ENCODE measurements around the gene CRYAA. TPM values are rescaled to one million over a fixed set of nuclear protein-coding genes. Genes with fewer than 3 reads are reported as not detected.
A peak's percentile ranks its signal among the peaks of the same experiment; 100 is the strongest.
"Not testable (repeated sequence)": the region's sequence is repeated elsewhere in the genome, so short reads cannot be mapped to it uniquely, and the experiment has no call there.

Gene CRYAA
- total RNA-seq, 1 experiment from 2014 or later = not detected

- not testable (repeated sequence) for H3K9me3 Mint-ChIP-seq (ENCODE audit: low read depth, unreplicated experiment)
Measured at GRCh38 chr21:43161826-43162707, 6.7 kb upstream of the CRYAA start.

DNA sequence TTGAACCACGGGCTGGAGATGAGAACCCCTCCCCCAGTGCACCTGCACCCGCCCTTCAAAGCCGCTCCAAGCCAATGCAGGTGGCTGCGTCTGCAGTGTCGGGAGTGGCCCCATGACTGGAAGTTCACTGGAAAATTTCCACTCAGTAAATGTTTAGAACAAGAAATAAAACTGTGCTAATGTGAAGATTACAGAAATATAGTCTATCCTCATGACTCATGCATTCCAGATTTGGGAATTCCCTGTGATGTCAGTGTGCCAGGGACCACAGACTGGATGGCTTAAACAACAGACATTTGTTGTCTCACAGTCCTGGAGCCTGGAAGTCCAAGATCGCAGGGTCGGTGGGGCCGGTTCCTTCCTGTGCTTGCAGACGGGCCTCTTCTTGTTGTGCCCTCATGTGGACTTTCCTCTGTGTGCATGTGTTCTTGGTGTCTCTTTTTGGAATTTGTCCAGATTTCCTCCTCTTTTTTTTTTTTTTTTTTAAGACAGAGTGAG lies 6.1 kb upstream of the CRYAA start:
- not testable (repeated sequence) for H3K9me3 Mint-ChIP-seq (ENCODE audit: low read depth, unreplicated experiment)

More at GRCh38 chr21:43161826-43162707, 6.7 kb upstream of the CRYAA start:
- intact Hi-C loops (cut with micrococcal nuclease; ENCODE audit: unreplicated experiment); H3K4me3 Mint-ChIP-seq (ENCODE audit: low read depth, unreplicated experiment); H3K36me3 Mint-ChIP-seq (ENCODE audit: insufficient read depth, unreplicated experiment); H3K4me1 Mint-ChIP-seq (ENCODE audit: low read depth, unreplicated experiment); H3K27me3 Mint-ChIP-seq (ENCODE audit: unreplicated experiment); DNase-seq; H3K27ac Mint-ChIP-seq (ENCODE audit: unreplicated experiment); CTCF ChIA-PET: not testable (repeated sequence)
- TSS peak; percentile 94 for BruUV-seq (replicated peaks)

GRCh38 chr21:43164823-43165222 lies 4.0 kb upstream of the CRYAA start:
- H3K27me3 Mint-ChIP-seq (ENCODE audit: unreplicated experiment); CTCF ChIA-PET; intact Hi-C loops (cut with micrococcal nuclease; ENCODE audit: unreplicated experiment); H3K4me1 Mint-ChIP-seq (ENCODE audit: low read depth, unreplicated experiment); H3K4me3 Mint-ChIP-seq (ENCODE audit: low read depth, unreplicated experiment); H3K27ac Mint-ChIP-seq (ENCODE audit: unreplicated experiment); BruUV-seq (replicated peaks); DNase-seq; H3K9me3 Mint-ChIP-seq (ENCODE audit: low read depth, unreplicated experiment); H3K36me3 Mint-ChIP-seq (ENCODE audit: insufficient read depth, unreplicated experiment): not testable (repeated sequence)

More for the DNA sequence above, 6.1 kb upstream of the CRYAA start:
- H3K27ac Mint-ChIP-seq (ENCODE audit: unreplicated experiment); DNase-seq; BruUV-seq (replicated peaks); intact Hi-C loops (cut with micrococcal nuclease; ENCODE audit: unreplicated experiment); CTCF ChIA-PET; H3K4me3 Mint-ChIP-seq (ENCODE audit: low read depth, unreplicated experiment); H3K4me1 Mint-ChIP-seq (ENCODE audit: low read depth, unreplicated experiment); H3K27me3 Mint-ChIP-seq (ENCODE audit: unreplicated experiment); H3K36me3 Mint-ChIP-seq (ENCODE audit: insufficient read depth, unreplicated experiment): not testable (repeated sequence)

DNA sequence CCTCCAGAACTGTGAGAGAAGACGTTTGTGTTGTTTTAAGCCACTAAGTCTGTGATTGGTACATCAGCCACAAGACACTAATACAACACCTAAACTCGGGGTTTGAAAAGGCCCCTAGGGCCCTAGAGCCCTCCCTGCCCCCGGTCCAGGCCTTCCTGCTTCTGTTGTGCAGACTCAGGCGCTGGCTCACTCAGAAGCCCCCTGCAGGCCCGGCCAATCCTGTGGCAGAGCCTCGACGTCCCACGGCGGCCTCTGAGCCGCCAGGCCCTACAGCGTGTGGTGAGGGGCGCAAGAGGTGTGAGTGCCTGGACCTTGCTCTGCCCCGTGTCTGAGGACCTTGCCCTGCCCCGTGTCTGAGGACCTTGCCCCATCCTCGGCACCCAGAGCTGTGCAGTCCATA lies 3.1 kb upstream of the CRYAA start:
- H3K4me3 Mint-ChIP-seq (ENCODE audit: low read depth, unreplicated experiment); H3K36me3 Mint-ChIP-seq (ENCODE audit: insufficient read depth, unreplicated experiment); BruUV-seq (replicated peaks); H3K4me1 Mint-ChIP-seq (ENCODE audit: low read depth, unreplicated experiment); H3K27me3 Mint-ChIP-seq (ENCODE audit: unreplicated experiment); DNase-seq; CTCF ChIA-PET; H3K9me3 Mint-ChIP-seq (ENCODE audit: low read depth, unreplicated experiment); H3K27ac Mint-ChIP-seq (ENCODE audit: unreplicated experiment); intact Hi-C loops (cut with micrococcal nuclease; ENCODE audit: unreplicated experiment): not testable (repeated sequence)

DNA sequence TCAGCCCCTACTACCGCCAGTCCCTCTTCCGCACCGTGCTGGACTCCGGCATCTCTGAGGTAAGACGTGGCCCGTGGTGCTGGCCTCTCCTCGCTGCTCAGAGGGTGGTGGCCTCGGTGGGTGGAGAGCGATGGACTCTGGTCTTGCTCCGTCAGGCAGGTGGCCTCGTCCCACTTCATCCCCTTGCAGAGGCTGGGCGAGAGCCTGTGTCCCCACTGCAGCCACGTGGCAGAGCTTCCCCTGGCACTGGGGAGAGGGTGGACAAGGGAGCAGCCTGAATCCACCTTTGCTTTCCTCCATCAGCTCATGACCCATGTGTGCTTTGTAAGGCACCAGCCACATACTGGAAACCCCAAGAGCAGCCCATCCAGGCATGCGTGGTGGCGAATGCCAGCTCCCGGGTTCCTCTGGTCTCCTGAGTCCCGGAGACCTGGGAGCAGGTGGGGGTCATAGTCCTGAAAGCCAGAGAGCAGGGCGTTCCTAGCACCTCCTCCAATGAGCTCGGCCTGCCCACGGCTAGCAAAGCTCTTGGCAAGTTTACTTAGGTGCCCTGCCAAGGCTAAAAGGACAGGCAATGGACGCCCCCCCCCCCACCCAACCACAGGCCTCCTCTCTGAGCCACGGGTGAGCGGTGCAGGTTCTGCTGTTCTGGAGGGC lies 550 bp downstream of the CRYAA start:
- intact Hi-C loops (cut with micrococcal nuclease; ENCODE audit: unreplicated experiment); H3K36me3 Mint-ChIP-seq (ENCODE audit: insufficient read depth, unreplicated experiment); H3K4me3 Mint-ChIP-seq (ENCODE audit: low read depth, unreplicated experiment); H3K27me3 Mint-ChIP-seq (ENCODE audit: unreplicated experiment); DNase-seq; H3K9me3 Mint-ChIP-seq (ENCODE audit: low read depth, unreplicated experiment); CTCF ChIA-PET; BruUV-seq (replicated peaks); H3K27ac Mint-ChIP-seq (ENCODE audit: unreplicated experiment); H3K4me1 Mint-ChIP-seq (ENCODE audit: low read depth, unreplicated experiment): not testable (repeated sequence)

DNA sequence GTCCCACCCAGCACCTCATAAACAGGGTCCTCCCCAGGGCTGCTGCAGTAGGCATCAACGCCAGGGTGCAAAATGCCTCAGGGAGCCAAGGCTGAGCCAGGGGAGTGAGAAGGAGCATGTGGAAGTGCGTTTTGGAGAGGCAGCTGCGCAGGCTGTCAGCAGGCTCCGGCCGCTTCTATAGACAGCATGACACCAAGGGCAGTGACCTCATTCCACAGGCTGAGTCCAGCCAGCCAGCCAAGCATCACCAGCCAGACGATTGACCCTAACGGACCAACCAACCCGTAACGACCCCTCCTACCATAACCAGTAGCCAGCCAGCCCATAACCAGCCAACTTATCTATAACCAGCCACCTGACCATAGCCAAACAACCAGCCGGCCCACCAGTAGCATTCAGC lies 1.1 kb downstream of the CRYAA start:
- H3K4me3 Mint-ChIP-seq (ENCODE audit: low read depth, unreplicated experiment); intact Hi-C loops (cut with micrococcal nuclease; ENCODE audit: unreplicated experiment); DNase-seq; H3K27me3 Mint-ChIP-seq (ENCODE audit: unreplicated experiment); H3K4me1 Mint-ChIP-seq (ENCODE audit: low read depth, unreplicated experiment); H3K9me3 Mint-ChIP-seq (ENCODE audit: low read depth, unreplicated experiment); H3K27ac Mint-ChIP-seq (ENCODE audit: unreplicated experiment); CTCF ChIA-PET; H3K36me3 Mint-ChIP-seq (ENCODE audit: insufficient read depth, unreplicated experiment); BruUV-seq (replicated peaks): not testable (repeated sequence)

GRCh38 chr21:43172812-43173211 lies 4.0 kb downstream of the CRYAA start:
- CTCF ChIA-PET; DNase-seq; H3K9me3 Mint-ChIP-seq (ENCODE audit: low read depth, unreplicated experiment); H3K27me3 Mint-ChIP-seq (ENCODE audit: unreplicated experiment); H3K27ac Mint-ChIP-seq (ENCODE audit: unreplicated experiment); intact Hi-C loops (cut with micrococcal nuclease; ENCODE audit: unreplicated experiment); H3K4me3 Mint-ChIP-seq (ENCODE audit: low read depth, unreplicated experiment); H3K4me1 Mint-ChIP-seq (ENCODE audit: low read depth, unreplicated experiment); H3K36me3 Mint-ChIP-seq (ENCODE audit: insufficient read depth, unreplicated experiment); BruUV-seq (replicated peaks): not testable (repeated sequence)

GRCh38 chr21:43173438-43173837 lies 4.6 kb downstream of the CRYAA start:
- H3K9me3 Mint-ChIP-seq (ENCODE audit: low read depth, unreplicated experiment); BruUV-seq (replicated peaks); H3K27ac Mint-ChIP-seq (ENCODE audit: unreplicated experiment); H3K4me1 Mint-ChIP-seq (ENCODE audit: low read depth, unreplicated experiment); H3K27me3 Mint-ChIP-seq (ENCODE audit: unreplicated experiment); CTCF ChIA-PET; intact Hi-C loops (cut with micrococcal nuclease; ENCODE audit: unreplicated experiment); DNase-seq; H3K4me3 Mint-ChIP-seq (ENCODE audit: low read depth, unreplicated experiment); H3K36me3 Mint-ChIP-seq (ENCODE audit: insufficient read depth, unreplicated experiment): not testable (repeated sequence)

- DNase-seq; H3K4me3 Mint-ChIP-seq (ENCODE audit: low read depth, unreplicated experiment); H3K4me1 Mint-ChIP-seq (ENCODE audit: low read depth, unreplicated experiment); H3K27me3 Mint-ChIP-seq (ENCODE audit: unreplicated experiment); intact Hi-C loops (cut with micrococcal nuclease; ENCODE audit: unreplicated experiment); H3K9me3 Mint-ChIP-seq (ENCODE audit: low read depth, unreplicated experiment); CTCF ChIA-PET; H3K36me3 Mint-ChIP-seq (ENCODE audit: insufficient read depth, unreplicated experiment); BruUV-seq (replicated peaks); H3K27ac Mint-ChIP-seq (ENCODE audit: unreplicated experiment): not testable (repeated sequence)
Measured at GRCh38 chr21:43173930-43174329, 5.1 kb downstream of the CRYAA start.

DNA sequence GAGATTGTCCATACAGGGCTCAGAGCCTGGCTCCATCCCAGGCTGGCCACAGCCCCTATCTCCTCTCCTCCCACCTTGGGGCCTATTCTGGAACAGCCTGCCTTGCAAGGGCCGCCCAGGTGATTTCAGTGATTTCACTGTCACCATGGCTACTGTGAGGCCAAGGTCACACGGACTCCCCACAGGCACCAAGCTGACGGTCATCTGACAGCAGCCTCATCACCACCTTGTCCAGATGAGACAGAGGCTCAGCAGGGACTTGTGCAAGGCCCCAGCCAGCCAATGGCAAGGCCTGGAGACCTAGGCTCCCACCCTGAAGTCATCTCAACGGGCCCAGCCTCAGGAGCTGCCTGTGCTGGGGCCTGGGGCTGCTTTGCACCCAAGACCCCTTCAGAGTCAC lies 6.2 kb downstream of the CRYAA start:
- H3K4me3 Mint-ChIP-seq (ENCODE audit: low read depth, unreplicated experiment); H3K27ac Mint-ChIP-seq (ENCODE audit: unreplicated experiment); H3K36me3 Mint-ChIP-seq (ENCODE audit: insufficient read depth, unreplicated experiment); CTCF ChIA-PET; BruUV-seq (replicated peaks); H3K4me1 Mint-ChIP-seq (ENCODE audit: low read depth, unreplicated experiment); H3K27me3 Mint-ChIP-seq (ENCODE audit: unreplicated experiment); H3K9me3 Mint-ChIP-seq (ENCODE audit: low read depth, unreplicated experiment); intact Hi-C loops (cut with micrococcal nuclease; ENCODE audit: unreplicated experiment); DNase-seq: not testable (repeated sequence)

Data from Calu3 (cell line).